Fibroblast of skin of right quadriceps (primary cell): ENCODE data around the gene CHTF18.
"Not testable (repeated sequence)": the region's sequence is repeated elsewhere in the genome, so short reads cannot be mapped to it uniquely, and the experiment has no call there.

Experiments
- DNase-seq: peaks from one replicate; pipeline ENCODE4 v3.0.0-alpha.2; 2013

Gene CHTF18

GRCh38 chr16:832652-833336 is 44.4 kb downstream of the CHTF18 start:
- no peak for DNase-seq

DNA sequence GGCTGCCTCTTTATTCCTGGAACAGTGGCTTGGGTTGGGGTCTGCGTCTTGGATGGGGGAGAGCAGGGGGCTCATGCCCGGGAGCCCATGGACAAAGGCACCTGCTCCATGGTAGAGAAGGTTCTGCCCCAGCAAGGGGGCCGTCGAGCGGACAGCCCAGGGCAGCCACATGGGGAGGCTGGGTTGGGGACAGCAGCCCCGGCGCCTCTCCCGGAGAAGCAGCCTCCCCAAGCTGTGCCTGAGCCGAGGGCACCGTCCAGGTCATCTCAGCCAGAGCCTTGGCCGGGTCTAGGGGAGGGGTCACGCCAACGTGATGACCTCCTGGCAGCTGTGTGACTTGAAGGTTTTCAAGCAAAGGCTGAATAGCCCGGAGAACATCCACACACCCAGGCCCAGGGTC is 45.0 kb downstream of the CHTF18 start:
- no peak for DNase-seq

- no peak for DNase-seq
Observed at GRCh38 chr16:835373-835772, 47.0 kb downstream of the CHTF18 start.

DNA sequence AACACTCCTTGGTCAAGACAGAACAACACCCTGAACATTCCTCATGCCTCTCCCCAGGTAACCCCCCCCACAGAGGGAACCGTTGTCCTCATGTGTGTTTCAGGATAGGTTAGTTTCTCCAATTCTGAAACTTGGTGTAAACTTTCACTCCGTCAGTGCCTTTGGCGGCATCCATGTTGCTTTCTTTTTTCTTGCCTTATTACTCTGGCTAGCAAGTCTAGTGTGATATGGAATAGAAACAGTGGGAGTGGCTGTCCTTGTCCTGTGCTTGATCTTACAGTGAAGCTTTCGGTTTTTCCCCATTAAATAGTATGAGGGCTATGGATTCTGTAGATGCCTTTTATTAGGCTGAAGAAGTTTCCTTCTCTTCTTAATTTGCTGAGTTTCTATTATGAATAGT is 47.8 kb downstream of the CHTF18 start:
- DNase-seq = no peak

GRCh38 chr16:836822-837221 is 48.4 kb downstream of the CHTF18 start:
- not testable (repeated sequence) for DNase-seq

- no peak for DNase-seq
Observed at GRCh38 chr16:838741-839140, 50.3 kb downstream of the CHTF18 start.

DNA sequence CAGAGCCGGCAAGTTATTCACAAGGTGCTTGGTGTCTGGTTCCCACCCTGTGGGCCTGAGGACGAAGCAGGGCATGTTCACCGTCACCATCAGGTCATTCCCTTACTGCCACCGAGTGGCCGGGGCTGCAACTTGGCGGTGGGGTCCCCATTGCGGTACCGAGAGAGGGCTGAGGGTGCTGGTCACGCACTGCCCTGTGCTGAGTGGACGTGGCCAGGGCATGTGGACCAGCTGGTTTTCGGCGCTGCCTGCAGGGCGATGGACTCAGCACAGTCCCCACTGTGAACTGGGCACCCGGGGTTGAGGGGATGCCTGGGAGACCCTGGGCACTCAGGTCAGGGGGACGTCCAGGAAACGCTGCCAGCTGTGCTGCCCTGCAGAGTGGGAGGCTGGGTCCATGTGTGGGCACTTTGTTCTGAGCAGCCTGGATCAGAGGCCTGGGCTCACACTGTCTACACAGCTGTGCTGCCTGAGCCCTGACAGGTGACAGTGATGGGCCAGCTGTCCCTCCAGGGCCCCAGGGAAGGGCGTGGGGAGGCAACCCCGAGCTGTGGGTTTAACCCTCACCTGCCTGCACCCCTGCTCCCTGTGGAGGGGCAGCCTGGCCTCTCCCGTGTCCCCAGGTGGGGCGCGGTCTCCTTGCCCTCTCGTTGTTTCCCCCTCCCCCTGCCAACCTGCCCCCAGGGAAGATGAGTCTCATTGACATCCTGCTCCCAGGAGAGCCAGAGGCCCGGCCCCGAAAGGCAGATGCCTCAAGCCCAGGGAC is 51.4 kb downstream of the CHTF18 start:
- no peak for DNase-seq

DNA sequence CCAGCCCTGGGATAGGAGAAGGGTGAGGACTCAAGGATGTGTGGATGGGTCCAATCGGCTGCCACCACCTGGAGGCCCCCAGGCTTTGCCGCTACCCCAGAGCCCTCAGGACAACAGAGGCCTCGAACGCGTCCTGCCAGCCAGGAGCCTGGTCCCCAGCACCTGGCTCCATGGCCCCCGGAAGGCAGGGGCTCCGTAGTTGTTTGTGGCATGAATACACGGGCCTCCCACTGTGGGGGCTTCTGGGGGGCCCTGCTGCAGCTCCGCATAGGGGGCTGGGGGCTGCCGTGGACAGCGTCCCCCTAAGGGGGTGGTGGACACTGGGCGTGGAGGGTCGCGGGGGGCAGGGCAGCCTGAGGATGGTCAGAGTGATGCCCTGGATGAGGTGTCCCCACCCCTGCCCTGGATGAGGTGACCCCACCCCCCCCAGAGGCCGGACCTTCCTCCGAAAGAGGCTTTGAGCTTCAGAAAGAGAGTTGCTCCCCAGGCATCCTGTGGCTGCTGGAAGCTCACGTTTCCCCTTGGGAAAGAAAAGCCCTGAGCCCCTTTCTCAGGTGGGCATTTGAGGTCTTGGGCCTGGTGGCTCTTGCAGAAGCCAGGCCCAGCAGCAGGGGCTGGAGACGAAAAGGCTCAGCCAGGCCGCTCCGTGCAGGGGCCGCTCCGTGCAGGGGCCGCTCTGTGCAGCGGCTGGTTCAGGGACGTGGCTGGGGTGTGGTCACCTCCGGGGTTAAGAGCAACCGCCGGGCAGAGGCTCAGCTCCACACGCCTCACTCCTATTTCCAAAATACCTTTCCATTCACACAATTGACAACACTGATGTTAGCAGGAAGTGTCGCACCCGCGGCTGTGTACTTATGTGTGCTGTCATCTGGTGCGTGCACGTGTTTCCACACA is 52.4 kb downstream of the CHTF18 start:
- no peak for DNase-seq

- no peak for DNase-seq
Observed at GRCh38 chr16:841455-842060, 53.1 kb downstream of the CHTF18 start.

- no peak for DNase-seq
Observed at GRCh38 chr16:842061-842476, 53.6 kb downstream of the CHTF18 start.

GRCh38 chr16:842711-843560 is 54.5 kb downstream of the CHTF18 start:
- no peak for DNase-seq

DNA sequence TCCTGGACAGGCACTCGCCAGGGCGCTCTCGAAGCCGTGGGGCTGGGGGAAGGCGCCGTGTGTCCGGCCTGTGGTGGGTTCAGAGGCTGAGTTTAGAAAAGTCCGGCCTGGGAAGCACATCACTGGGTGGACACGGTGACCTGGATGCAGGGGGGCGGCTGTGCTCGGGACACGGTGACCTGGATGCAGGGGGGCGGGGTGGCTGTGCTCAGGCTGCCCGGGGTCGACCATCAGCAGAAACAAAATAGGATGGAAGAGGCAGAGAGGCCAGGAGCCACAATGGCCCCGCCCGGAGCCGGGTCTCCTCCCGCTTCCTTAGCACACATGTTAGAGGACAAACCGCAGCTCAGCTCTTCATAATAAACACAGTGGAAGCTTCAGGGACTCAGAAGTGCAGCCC is 55.4 kb downstream of the CHTF18 start:
- DNase-seq = no peak

- no peak for DNase-seq
Observed at GRCh38 chr16:844638-845350, 56.4 kb downstream of the CHTF18 start.

DNA sequence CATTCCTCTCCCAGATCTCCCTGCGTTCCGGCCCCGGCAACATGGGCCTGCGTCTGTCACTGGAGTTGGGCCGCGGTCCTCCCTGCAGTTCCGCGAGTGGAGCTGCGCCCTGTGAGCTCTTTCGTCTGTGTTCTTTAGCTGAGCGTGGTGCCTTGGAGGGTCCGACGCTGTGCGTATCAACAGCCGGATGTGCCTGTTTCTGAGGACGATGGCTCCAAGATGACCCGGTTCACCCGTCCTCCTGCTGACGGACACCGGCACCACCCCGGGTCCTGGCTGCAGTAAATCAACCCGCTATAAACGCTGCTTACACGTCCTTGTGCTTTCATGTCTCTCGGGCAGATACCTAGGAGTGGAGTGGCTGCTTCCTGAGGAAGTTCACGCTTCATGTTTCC is 56.9 kb downstream of the CHTF18 start:
- no peak for DNase-seq

- DNase-seq = no peak
Observed at GRCh38 chr16:847151-847550, 58.7 kb downstream of the CHTF18 start.
